NCI-H524 treated with DMSO at 0.1 percent for 48 hours (cell line): ENCODE data around the gene TMEM225B.
"Not testable (repeated sequence)": the region's sequence is repeated elsewhere in the genome, so short reads cannot be mapped to it uniquely, and the experiment has no call there.

Experiments
- DNase-seq: peaks from one replicate; lab custom pipeline; 2025; lab: John Stamatoyannopoulos, UW

TMEM225B gene

GRCh38 chr7:99579956-99580777 lies 17.9 kb upstream of the TMEM225B start:
- DNase-seq = peak; percentile 17

GRCh38 chr7:99580778-99581332 lies 17.2 kb upstream of the TMEM225B start:
- not testable (repeated sequence) for DNase-seq

DNA sequence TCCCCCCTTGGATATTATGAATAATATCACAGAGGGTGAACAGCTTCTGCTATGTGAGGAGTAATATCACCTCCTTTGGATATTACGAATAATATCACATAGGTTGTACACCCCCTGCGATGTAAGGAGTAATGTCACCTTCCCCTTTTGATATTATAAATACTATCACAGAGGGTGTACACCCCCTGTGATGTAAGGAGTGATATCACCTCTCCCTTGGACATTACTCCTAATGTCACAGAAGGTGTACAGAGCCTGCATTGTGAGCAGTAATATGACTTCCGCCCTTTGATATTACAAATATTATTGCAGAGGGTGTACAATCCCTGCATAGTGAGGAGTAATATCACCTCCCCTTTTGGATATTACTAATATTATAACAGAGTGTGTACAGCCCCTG lies 9.2 kb upstream of the TMEM225B start:
- no peak for DNase-seq

DNA sequence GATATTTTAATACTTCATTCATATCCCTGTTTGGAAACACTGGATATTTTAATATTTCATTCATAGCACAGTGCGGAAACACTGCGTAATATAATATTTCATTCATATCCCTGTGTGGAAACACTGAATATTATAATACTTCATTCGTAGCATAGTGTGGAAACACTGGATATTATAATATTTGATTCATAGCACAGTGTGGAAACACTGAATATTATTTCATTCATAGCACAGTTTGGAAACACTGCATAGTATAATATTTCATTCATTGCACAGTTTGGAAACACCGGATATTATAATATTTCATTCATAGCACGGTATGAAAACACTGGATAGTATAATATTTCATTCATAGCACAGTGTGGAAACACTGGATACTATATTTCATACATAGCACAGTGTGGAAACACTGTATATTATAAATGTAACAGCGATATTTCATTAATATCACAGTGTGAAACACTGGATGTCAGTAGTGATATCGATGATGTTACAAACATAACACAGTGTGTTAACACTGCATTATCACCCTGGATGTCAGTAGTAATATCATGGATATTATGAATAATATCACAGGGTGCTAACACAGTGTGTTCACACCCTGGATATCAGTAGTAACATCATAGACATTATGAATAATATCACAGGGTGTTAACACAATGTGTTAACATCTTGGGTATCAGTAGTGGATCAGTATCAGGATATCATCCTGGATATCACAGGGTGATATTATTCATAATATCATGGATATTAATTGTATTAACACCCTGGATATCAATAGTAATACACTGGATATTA lies 2.9 kb upstream of the TMEM225B start:
- no peak for DNase-seq

DNA sequence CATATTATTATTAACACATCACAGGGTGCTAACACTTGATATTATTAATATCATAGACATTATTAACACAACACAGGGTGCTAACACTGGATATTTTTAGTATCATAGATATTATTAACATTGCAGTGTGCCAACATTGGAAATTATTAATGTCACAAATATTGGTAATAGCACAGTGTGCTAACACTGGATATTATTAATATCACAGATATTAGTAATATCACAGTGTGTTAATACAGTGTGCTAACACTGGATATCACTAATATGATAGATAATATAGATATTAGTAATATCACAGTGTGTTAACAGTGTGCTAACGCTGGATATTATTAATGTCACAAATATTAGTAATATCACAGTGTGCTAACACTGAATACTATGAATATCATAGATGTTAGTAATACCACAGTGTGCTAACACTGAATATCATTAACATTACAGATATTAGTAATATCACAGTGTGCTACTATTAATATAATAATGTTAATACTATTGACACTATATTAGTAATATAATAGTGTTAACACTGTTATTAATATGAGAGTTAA lies 1.6 kb upstream of the TMEM225B start:
- no peak for DNase-seq

GRCh38 chr7:99599836-99600235 lies 1.8 kb downstream of the TMEM225B start:
- DNase-seq = no peak

DNA sequence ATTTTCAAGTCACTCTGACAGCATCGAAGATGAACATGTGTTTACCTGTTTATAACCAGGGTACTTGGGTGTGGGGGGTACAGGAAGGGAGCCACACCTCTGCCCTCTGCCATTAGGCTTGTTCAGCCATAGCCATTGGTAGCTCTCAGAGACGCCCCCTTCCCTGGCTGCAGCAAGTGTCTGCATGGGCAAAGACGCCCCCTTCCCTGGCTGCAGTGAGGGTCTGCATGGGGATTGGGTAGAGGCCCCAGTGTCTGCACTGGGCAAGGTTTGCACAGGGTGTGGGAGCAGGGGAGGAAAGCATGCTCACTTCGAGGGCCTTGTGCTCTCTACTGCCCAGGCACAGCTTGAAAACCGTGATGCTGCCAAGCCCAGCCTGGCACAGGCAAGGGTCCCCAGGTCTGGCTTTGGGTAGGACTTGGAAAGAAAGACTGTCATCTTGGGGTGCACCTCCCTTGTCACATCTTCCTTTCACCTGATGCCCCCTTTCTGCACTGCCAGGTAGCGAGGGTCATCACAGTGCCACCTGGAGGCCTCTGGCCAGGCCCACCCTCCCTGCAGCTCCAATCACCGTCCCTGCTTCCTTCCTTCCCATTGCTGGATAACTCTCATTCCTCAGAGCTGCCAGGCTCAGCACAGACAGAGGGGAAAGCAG lies 3.7 kb downstream of the TMEM225B start:
- DNase-seq = no peak

DNA sequence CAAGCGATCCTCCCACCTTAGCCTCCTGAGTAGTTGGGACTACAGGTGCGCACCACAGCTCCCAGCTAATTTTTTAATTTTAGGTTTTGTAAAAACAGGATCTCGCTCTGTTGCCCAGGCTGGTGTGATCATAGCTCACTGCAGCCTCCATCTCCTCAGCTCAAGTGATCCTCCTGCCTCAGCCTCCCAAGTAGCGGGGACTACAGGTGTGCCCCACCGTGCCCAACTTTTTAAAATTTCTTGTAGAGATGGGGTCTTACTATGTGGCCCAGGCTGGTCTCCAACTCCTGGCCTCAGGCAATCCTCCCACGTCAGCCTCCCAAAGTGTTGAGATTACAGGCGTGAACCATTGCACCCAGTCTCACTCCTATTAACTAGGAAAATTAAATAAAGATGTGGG lies 7.5 kb downstream of the TMEM225B start:
- no peak for DNase-seq

GRCh38 chr7:99606531-99606930 lies 8.5 kb downstream of the TMEM225B start:
- no peak for DNase-seq

- DNase-seq = no peak
Observed at GRCh38 chr7:99607548-99607947, 9.5 kb downstream of the TMEM225B start.

GRCh38 chr7:99614495-99614894 lies 16.4 kb downstream of the TMEM225B start:
- DNase-seq = no peak

- no peak for DNase-seq
Observed at GRCh38 chr7:99615989-99616358, 17.9 kb downstream of the TMEM225B start.

- peak; percentile 81 for DNase-seq
Observed at GRCh38 chr7:99616359-99617191, 18.5 kb downstream of the TMEM225B start, which contains the start of gene ZSCAN25. ZSCAN25 (plus strand) TSS chr7:99616946; CDS start chr7:99619607, 2,661 bp downstream.

DNA sequence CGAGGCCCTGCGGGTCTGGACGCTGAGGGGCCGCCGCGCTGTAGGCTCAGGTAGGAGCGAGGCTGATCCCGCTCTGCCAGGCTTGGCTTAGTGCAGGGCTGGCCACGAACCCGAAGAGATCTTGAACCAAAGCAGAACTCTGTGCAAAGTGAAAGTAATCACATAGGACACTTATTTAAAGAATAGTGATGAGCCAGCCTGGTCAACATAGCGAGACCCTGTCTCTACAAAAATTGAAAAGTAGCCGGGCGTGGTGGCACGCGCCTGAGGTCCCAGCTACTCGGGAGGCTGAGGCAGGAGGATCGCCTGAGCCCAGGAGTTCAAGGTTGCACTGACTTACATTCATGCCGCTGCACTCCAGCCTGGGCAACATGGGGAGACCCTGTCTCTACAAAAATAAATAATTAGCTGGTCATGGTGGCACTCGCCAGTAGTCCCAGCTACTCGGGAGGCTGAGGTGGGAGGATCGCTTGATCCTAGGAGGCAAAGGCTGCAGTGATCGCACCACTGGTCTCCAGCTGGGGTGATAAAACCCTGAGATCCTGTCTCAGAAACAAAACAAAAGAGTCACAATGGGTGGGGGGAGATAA lies 19.2 kb downstream of the TMEM225B start:
- DNase-seq = no peak

DNA sequence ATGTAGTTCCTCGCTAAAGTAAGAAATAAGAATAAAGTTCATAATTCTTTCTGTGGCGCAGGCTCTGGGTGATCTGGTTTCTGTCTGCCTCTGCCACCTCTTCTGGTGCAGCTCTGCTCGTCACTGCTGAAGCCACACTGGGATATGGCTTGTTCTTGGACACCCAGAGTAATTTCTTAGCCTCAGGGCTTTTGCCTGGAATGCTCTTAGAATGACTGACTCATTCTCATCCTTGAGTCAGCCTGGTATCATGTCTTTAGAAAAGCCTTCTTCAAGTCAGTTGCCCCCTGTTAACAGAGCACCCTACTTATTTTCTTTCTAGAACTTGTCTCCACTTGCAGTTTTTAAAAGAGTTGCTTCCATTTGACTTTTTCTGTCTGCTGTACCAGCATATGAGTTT lies 20.7 kb downstream of the TMEM225B start:
- no peak for DNase-seq

DNA sequence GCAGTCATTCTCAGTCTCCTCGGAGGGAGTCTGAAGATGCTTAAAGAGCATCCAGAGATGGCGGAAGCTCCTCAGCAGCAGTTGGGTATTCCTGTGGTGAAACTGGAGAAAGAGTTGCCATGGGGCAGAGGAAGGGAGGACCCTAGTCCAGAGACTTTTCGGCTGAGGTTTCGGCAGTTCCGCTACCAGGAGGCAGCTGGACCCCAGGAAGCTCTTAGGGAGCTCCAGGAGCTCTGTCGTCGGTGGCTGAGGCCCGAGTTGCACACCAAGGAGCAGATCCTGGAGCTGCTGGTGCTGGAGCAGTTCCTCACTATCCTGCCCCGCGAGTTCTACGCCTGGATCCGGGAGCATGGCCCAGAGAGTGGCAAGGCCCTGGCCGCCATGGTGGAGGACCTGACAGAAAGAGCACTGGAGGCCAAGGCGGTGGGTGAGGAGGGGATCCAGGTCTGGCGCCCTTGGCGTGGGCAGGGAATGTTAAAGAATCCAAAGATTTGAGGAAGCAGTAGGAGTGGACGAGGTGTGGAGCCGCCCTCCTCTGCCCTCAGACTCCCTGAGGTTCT lies 21.6 kb downstream of the TMEM225B start:
- no peak for DNase-seq

DNA sequence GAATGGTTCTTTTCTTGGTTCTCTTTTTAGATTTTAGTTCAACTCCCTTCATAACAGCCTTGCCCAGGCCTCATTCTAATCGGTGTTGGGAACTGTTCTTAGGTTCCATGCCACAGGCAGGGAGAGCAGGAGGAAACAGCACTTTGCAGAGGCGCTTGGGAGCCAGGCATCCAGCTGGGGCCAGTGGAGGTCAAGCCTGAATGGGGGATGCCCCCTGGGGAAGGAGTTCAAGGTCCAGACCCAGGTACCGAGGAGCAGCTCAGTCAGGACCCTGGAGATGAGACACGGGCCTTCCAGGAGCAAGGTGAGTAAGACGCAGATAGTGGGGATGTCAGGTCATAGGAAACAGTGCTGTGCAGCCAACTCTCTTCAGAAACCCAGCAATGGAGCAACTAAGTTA lies 23.2 kb downstream of the TMEM225B start:
- no peak for DNase-seq

GRCh38 chr7:99622596-99622995 lies 24.5 kb downstream of the TMEM225B start:
- no peak for DNase-seq

DNA sequence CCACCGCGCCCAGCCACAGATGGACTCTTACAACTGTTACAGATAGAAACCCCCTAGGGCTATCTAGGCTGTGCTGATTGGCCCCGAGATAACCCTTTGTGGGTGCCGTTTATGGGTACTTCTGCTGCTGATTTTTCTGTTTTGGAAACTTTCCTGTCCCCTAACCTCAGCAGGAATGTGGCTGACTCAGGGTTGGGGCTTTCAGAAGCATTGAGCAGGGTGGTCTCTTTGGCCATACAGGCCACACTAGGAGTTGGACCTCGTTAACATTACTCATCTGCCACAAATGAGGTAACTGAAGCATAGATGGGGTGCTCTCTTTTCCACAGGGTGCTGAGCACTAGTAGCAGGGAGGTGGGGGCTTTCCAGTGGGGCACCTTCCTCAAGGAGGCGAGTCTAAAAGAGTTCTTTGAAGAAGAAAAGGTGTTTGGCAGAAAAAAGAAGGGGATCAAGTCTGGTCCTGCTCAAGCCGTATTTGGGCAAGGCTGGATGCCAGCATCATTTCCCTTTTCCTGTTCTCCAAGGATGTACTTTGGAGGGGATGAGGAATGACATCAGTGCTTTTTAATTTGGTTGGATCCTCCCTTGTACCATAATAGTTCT lies 25.1 kb downstream of the TMEM225B start:
- DNase-seq = no peak
